Measurements from ENCODE around the gene LHFPL4.

The LHFPL4 gene

GRCh38 chr3:9508781-9509180 lies 44.8 kb downstream of the LHFPL4 start:
- no peak for TF ChIP-seq CTCF (IDR thresholded peaks at IDR 0.05; ENCODE audit: borderline replicate concordance, insufficient read depth, low read depth, low read length)
- no peak overlapping the region for H3K4me3 ChIP-seq (ENCODE audit: low read depth, low read length)

GRCh38 chr3:9507586-9508578 lies 45.7 kb downstream of the LHFPL4 start:
- no peak for TF ChIP-seq CTCF (IDR thresholded peaks at IDR 0.05; ENCODE audit: borderline replicate concordance, insufficient read depth, low read depth, low read length)

DNA sequence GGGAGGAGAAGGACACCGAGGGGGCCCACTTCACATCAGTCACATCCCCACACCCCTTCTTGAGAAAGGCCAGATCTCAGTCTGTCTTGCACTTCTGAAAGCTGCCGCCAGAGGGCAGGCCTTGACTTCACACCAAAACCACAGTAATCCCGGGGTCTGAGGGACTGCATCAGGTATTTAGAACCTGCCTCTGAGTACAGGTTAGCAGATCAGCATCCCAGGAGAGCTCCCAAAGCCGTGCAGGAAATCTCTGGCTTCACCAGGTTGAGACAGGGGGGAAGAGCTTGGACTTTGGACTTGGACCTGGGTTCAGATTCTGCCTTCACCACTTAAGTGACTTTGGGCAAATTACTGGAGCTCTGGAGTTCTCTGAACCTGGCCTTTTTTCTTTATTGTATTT lies 50.3 kb downstream of the LHFPL4 start:
- no peak overlapping the region for H3K4me3 ChIP-seq (ENCODE audit: low read depth, low read length)
- peak; percentile 89 for TF ChIP-seq CTCF (IDR thresholded peaks at IDR 0.05; ENCODE audit: borderline replicate concordance, insufficient read depth, low read depth, low read length)

More at GRCh38 chr3:9507586-9508578, 45.7 kb downstream of the LHFPL4 start:
- no peak overlapping the region for H3K4me3 ChIP-seq (ENCODE audit: low read depth, low read length)

DNA sequence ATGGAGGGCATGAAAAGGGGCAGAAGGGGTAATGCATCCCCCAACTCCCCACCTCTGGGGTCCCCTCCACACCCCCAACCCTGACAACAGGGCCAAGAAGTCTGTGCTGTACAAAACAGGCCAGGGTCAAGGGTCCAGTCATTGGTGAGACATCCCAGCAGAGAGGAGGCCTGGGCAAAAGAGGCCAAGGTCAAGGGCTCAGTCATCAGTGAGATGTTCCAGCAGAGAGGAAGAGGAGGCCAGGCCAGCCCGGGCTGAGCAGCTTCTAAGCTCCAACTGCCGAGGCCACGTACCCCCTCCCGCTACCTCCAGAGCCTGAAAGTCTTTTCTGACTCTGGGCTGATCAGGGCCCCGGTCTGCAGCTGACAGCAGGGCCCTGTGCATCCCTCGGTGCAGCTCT lies 52.4 kb downstream of the LHFPL4 start:
- no peak for TF ChIP-seq CTCF (IDR thresholded peaks at IDR 0.05; ENCODE audit: borderline replicate concordance, insufficient read depth, low read depth, low read length)
- H3K4me3 ChIP-seq (ENCODE audit: low read depth, low read length): no peak overlapping the region

DNA sequence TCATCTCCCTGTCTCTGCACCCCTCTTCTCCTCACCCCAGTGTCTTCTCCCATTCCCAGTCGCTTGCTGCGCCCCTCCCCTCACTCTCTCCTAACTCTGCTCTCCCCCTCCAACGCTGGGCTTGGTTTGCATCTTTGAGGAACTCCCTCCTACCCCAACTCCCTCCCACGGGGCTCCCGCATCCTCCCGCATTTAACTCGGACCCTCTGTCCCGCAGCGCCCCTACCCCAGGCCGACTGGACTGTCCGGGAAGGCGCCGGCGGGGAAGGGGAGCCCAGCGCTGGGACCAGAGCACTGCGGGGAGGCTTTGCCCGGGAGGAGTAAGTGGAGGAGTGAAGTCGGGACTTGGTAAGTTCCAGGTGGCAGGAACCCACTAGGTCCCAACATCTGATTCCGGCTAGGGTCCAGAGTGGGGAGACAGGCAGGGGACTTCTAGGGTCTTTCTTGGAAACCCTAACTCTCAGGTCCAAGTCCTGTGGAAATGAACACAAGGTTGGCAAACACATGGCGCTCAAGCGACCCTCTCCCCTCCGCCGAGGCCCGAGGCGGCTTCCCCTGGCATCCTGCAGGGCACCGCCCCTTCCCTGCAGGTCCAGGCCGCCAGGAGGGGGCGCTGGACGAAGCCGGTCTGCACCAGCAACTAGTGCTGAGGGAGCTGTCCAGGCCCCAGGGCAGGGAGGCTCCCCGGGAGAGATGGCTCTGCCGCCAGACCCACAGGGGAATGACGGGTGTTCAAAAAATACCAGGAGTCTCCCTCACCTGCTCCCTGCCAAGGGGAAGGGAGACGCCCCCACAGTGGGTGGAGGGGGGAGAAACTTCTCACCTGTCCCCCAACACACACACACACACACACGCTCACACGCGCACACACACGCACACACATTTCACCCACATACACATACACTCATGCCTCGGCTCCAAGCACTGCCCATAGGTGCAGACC lies 53.2 kb downstream of the LHFPL4 start:
- no peak overlapping the region for H3K4me3 ChIP-seq (ENCODE audit: low read depth, low read length)
- TF ChIP-seq CTCF (IDR thresholded peaks at IDR 0.05; ENCODE audit: borderline replicate concordance, insufficient read depth, low read depth, low read length): peak; percentile 88

- H3K4me3 ChIP-seq (ENCODE audit: low read depth, low read length): no peak overlapping the region
- no peak for TF ChIP-seq CTCF (IDR thresholded peaks at IDR 0.05; ENCODE audit: borderline replicate concordance, insufficient read depth, low read depth, low read length)
Measured at GRCh38 chr3:9499455-9500107, 54.0 kb downstream of the LHFPL4 start.
